Caco-2 (cell line): Measurements from ENCODE around the gene LYPLAL1. TPM values are rescaled to one million over a fixed set of nuclear protein-coding genes. Genes with fewer than 3 reads are reported as not detected.

Source experiments
- BruUV-seq: library from RNA; stranded (reverse); fragments of 400-500 nt; replicated peaks from 2 replicates; lab custom pipeline; 2021; lab: Mats Ljungman, UMichigan
- CTCF ChIA-PET: fragments of 300-600 bp; sonication (Branson Sonifier 250); formaldehyde crosslinking; loops from one replicate; lab custom pipeline; 2022; ENCODE audit warnings: antibody characterized with exemption; lab: Charles Lee
- POLR2A ChIA-PET: fragments of 300-600 bp; sonication (Branson Sonifier 250); formaldehyde crosslinking; loops from one replicate; lab custom pipeline; 2022; ENCODE audit warnings: antibody characterized with exemption; lab: Charles Lee
- DNase-seq, 2 experiments: peaks; one replicate each; pipeline versions ENCODE4 v3.0.0 to v3.0.0-alpha.2; 2020 to 2022
- H3K27me3 ChIP-seq: replicated peaks from 2 replicates; pipeline ENCODE4 v1.6.0; 2011; ENCODE audit warnings: low read length; ENCODE audit not compliant: control insufficient read depth, insufficient read depth
- H3K36me3 ChIP-seq: 2 replicates; pipeline ENCODE4 v1.5.1; 2011; ENCODE audit warnings: low read length; ENCODE audit not compliant: control insufficient read depth, insufficient read depth
- H3K4me1 ChIP-seq: fragments of 250-450 bp; sonication (Bioruptor Pico); 2 replicates; pipeline ENCODE4 v1.5.1; 2020; ENCODE audit warnings: mild to moderate bottlenecking
- H3K4me3 ChIP-seq: 2 replicates; pipeline ENCODE4 v1.5.1; 2011; ENCODE audit warnings: low read depth, mild to moderate bottlenecking, control low read depth, low read length
- H3K9me3 ChIP-seq: fragments of 250-450 bp; sonication (Bioruptor Pico); 2 replicates; pipeline ENCODE4 v1.5.1; 2020; ENCODE audit warnings: mild to moderate bottlenecking, moderate library complexity
- H3K27ac Mint-ChIP-seq: one replicate; pipeline ENCODE4 v1.8.0; 2022; ENCODE audit warnings: mixed read lengths; ENCODE audit not compliant: unreplicated experiment
- H3K27me3 Mint-ChIP-seq: one replicate; pipeline ENCODE4 v1.8.0; 2022; ENCODE audit warnings: mixed read lengths; ENCODE audit not compliant: insufficient read depth, unreplicated experiment
- H3K36me3 Mint-ChIP-seq: one replicate; pipeline ENCODE4 v1.8.0; 2022; ENCODE audit warnings: mild to moderate bottlenecking, mixed read lengths; ENCODE audit not compliant: insufficient read depth, unreplicated experiment
- H3K4me1 Mint-ChIP-seq: one replicate; pipeline ENCODE4 v1.8.0; 2022; ENCODE audit warnings: low read depth, mixed read lengths; ENCODE audit not compliant: unreplicated experiment
- H3K4me3 Mint-ChIP-seq: one replicate; pipeline ENCODE4 v1.8.0; 2022; ENCODE audit warnings: mild to moderate bottlenecking, moderate library complexity, mixed read lengths; ENCODE audit not compliant: unreplicated experiment
- H3K9me3 Mint-ChIP-seq: one replicate; pipeline ENCODE4 v1.8.0; 2022; ENCODE audit warnings: mixed read lengths; ENCODE audit not compliant: unreplicated experiment
- CTCF ChIP-seq, 2 experiments: fragments of 200-600 bp in 1 of 2; IDR thresholded peaks; 1 replicate in 1 of 2; 2 replicates in 1 of 2; pipeline versions ENCODE4 v1.5.1 to v1.8.0; 2011 to 2022; ENCODE audit warnings: antibody characterized with exemption in 1 of 2, control low read depth in 1 of 2, inconsistent platforms in 1 of 2, low read depth in 1 of 2, low read length in 1 of 2, mild to moderate bottlenecking in 1 of 2, moderate library complexity in 1 of 2; ENCODE audit not compliant: insufficient read depth in 1 of 2, severe bottlenecking in 1 of 2, unreplicated experiment in 1 of 2
- intact Hi-C: fragments of 100-400 bp; cut with micrococcal nuclease; formaldehyde crosslinking; loops from one replicate; pipeline ENCODE4 v1.10.0; 2022; ENCODE audit not compliant: unreplicated experiment
- total RNA-seq: library from RNA; stranded (reverse); gene quantifications from 2 replicates; pipeline ENCODE4 v1.2.3, GENCODE V29; 2022

LYPLAL1 gene
- total RNA-seq, 1 experiment from 2014 or later: 20.4 TPM

DNA sequence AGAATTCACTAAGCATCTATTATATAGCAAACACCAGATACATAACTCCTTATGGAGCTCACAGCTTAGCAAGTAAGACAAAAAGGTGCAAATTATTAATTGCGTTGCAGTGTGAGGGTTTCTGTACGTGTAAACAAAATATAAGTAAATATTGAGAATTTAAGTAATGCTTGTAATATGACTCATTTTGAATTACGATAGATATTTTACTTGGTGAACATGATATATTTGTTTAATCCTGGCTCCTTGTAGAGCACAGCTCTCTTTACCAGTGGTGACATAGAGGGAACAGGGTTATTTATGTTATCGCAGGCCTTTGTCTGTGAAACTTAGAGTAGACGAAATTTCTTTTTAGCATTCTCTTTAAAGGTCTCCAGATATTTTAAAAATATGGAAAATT, 36.4 kb downstream of the LYPLAL1 start:
- no peak for TF ChIP-seq CTCF (IDR thresholded peaks at IDR 0.05; ENCODE audit: insufficient read depth in 1 of 2, low read depth in 1 of 2, low read length in 1 of 2, severe bottlenecking in 1 of 2, unreplicated experiment in 1 of 2)
- Histone ChIP-seq H3K9me3 (no peaks in the 10 kb centered on the region), H3K27me3 (no peaks in the 10 kb centered on the region), H3K36me3 (no peaks in the 10 kb centered on the region), H3K4me3 (no peak overlapping the region), H3K4me1 (no peaks in the 10 kb centered on the region)
- Mint-ChIP-seq H3K36me3 (no peaks in the 10 kb centered on the region), H3K27ac (no peak overlapping the region), H3K27me3 (no peaks in the 10 kb centered on the region), H3K9me3 (no peaks in the 10 kb centered on the region), H3K4me1 (peaks cover 8% of the 10 kb centered on the region), H3K4me3 (no peak overlapping the region)
- POLR2A ChIA-PET: no interaction called here
- CTCF ChIA-PET: no interaction called here
- intact Hi-C loops: no loop called here
- no peak for DNase-seq
- no TSS peak for BruUV-seq

- no peaks in the 10 kb centered on the region for H3K4me1 ChIP-seq
- no peak for DNase-seq
- intact Hi-C loops: no loop called here
- Mint-ChIP-seq H3K4me1 (peaks cover 6% of the 10 kb centered on the region), H3K27me3 (no peaks in the 10 kb centered on the region), H3K9me3 (no peaks in the 10 kb centered on the region), H3K36me3 (peaks cover 5% of the 10 kb centered on the region), H3K4me3 (no peak overlapping the region), H3K27ac (no peak overlapping the region)
- no peaks in the 10 kb centered on the region for H3K27me3 ChIP-seq
- H3K4me3 ChIP-seq: no peak overlapping the region
- H3K9me3 ChIP-seq: no peaks in the 10 kb centered on the region
- no peak for TF ChIP-seq CTCF (IDR thresholded peaks at IDR 0.05; ENCODE audit: insufficient read depth in 1 of 2, low read depth in 1 of 2, low read length in 1 of 2, severe bottlenecking in 1 of 2, unreplicated experiment in 1 of 2)
- no peaks in the 10 kb centered on the region for H3K36me3 ChIP-seq
- POLR2A ChIA-PET: no interaction called here
- no TSS peak for BruUV-seq
- CTCF ChIA-PET: no interaction called here
Observed at GRCh38 chr1:219215477-219215876, 41.8 kb downstream of the LYPLAL1 start.

- no peaks in the 10 kb centered on the region for H3K4me1 ChIP-seq
- Mint-ChIP-seq H3K36me3 (peaks cover 5% of the 10 kb centered on the region), H3K27ac (no peak overlapping the region), H3K4me1 (no peaks in the 10 kb centered on the region), H3K27me3 (no peaks in the 10 kb centered on the region), H3K4me3 (no peak overlapping the region), H3K9me3 (no peaks in the 10 kb centered on the region)
- no peak for TF ChIP-seq CTCF (IDR thresholded peaks at IDR 0.05; ENCODE audit: insufficient read depth in 1 of 2, low read depth in 1 of 2, low read length in 1 of 2, severe bottlenecking in 1 of 2, unreplicated experiment in 1 of 2)
- CTCF ChIA-PET: no interaction called here
- intact Hi-C loops: no loop called here
- no peaks in the 10 kb centered on the region for H3K27me3 ChIP-seq
- BruUV-seq: no TSS peak
- POLR2A ChIA-PET: no interaction called here
- H3K9me3 ChIP-seq: no peaks in the 10 kb centered on the region
- no peaks in the 10 kb centered on the region for H3K36me3 ChIP-seq
- H3K4me3 ChIP-seq: no peak overlapping the region
- no peak for DNase-seq
Observed at GRCh38 chr1:219220945-219221344, 47.3 kb downstream of the LYPLAL1 start.
